Measurements from ENCODE around the gene A2M.

The A2M gene

DNA sequence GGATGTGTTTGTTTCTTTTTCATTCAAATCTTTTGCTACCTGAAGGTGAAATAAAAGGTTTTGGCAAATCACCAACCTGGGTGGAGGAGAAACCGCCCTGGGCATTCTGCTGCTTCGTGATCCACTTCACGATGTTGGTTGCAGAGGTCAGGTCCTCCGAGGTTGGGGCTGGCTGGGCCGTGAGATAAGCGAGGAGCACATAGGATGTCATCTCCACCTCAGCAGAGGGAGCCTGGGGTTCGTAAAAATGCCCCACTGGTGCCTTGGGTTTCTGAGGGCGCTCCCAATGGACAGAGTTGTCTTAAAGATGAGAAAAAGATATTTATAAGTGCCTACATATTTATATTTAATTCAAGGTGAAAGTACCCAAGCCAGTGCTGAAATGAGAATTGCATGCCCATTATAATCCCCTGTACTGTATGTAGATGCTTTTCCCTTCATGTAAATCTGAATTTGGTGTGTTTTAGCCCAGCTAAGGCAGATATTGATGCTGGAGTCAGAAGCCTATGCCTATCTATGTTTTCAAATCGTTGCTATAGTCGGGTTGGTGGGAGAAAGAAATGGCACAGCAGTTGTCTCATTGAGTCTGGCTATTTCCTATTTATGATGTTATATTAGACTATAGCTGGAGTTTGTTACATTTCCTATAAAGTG is 41.1 kb downstream of the A2M start:
- TF ChIP-seq, protein P1, sequence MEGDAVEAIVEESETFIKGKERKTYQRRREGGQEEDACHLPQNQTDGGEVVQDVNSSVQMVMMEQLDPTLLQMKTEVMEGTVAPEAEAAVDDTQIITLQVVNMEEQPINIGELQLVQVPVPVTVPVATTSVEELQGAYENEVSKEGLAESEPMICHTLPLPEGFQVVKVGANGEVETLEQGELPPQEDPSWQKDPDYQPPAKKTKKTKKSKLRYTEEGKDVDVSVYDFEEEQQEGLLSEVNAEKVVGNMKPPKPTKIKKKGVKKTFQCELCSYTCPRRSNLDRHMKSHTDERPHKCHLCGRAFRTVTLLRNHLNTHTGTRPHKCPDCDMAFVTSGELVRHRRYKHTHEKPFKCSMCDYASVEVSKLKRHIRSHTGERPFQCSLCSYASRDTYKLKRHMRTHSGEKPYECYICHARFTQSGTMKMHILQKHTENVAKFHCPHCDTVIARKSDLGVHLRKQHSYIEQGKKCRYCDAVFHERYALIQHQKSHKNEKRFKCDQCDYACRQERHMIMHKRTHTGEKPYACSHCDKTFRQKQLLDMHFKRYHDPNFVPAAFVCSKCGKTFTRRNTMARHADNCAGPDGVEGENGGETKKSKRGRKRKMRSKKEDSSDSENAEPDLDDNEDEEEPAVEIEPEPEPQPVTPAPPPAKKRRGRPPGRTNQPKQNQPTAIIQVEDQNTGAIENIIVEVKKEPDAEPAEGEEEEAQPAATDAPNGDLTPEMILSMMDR (IDR thresholded peaks at IDR 0.05; ENCODE audit: insufficient read depth, low read depth, low read length, missing control alignments) = no peak
- no peak for DNase-seq (ENCODE audit: low read depth)
- no peak overlapping the region for H3K4me3 ChIP-seq (ENCODE audit: low read depth, low read length)

DNA sequence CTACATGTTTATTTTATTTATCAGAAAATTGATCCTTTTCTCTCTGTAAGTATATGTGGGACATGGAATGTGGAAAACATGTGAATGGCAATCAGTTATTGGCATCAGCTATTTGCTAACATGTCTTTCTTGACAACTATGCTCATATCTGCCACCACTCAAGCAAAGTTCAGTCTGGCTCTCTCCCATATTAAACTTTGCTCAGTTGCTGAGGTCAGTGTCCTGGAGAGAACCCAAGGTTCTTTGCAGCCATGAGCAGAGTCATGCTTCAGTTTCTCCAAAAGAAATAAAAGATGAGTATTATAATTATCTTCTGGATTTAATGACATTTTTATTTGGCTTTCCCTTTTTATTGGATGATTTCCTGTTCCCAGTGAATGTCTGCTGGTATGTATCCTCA is 42.6 kb downstream of the A2M start:
- no peak for DNase-seq (ENCODE audit: low read depth)
- TF ChIP-seq, protein P1 (IDR thresholded peaks at IDR 0.05; ENCODE audit: insufficient read depth, low read depth, low read length, missing control alignments) = no peak
- no peak overlapping the region for H3K4me3 ChIP-seq (ENCODE audit: low read depth, low read length)

DNA sequence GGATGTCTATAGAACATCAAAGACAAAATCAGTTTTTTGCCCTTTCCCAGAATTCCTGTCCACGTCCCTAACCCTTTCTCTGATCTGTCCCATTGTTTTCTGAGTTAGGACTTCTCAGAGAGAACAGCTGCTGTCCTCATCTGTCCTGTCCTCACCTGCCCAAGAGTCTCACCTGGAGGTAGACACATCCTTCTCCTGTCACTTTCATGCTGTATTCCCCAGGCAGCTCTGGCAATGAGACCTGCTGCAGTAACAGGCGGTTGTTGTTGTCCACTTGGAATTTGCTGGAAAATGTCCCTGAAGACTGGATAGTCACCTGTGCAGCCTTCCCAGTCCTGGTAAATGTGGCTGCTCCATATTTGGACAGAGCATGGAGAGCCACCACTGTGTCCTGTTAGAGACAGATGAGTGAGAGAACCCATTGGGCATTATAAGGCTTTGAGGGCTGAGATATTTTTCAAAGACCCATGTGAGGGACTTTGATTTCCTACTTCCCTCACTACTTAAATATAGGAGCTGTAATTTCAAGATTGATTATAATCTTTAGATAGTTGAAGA is 43.2 kb downstream of the A2M start:
- H3K4me3 ChIP-seq (ENCODE audit: low read depth, low read length) = no peak overlapping the region
- TF ChIP-seq, protein P1 (IDR thresholded peaks at IDR 0.05; ENCODE audit: insufficient read depth, low read depth, low read length, missing control alignments) = no peak
- no peak for DNase-seq (ENCODE audit: low read depth)

DNA sequence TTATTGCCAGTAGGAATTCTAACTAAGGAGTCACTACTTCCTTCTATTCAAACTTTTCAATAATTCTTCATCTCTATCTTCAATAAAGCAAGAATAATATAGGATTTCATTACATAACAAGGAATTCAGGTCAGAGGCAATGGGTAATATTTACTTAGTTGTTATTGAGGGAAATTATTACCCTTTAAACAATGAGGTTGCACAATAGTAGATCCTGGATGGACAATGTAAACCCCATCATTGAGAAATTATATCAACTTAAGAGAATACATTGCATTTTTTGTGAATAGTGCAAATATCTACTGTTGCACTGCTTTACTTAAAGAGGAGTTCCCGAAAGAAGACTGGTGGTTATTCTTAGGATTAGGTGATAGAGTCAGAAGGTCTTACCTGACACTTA is 43.8 kb downstream of the A2M start:
- TF ChIP-seq, protein P1 (IDR thresholded peaks at IDR 0.05; ENCODE audit: insufficient read depth, low read depth, low read length, missing control alignments) = no peak
- DNase-seq (ENCODE audit: low read depth) = no peak
- no peak overlapping the region for H3K4me3 ChIP-seq (ENCODE audit: low read depth, low read length)

DNA sequence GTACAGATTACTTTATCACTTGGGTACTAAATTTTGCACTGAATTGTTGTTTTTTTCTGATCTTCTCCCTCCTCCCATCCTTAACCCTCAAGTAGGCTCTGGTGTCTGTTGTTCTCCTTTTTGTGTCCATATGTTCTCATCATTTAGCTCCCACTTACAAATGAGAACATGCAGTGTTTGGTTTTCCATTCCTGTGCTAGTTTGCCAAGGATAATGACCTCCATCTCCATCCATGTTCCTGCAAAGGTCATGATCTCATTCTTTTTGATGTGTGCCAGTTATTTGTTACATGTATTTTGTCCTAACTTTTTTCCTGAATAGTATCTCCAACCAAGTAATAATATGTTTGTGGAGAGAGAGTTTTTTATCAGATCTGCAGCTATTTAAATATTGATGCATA is 44.2 kb downstream of the A2M start:
- H3K4me3 ChIP-seq (ENCODE audit: low read depth, low read length) = no peak overlapping the region
- TF ChIP-seq, protein P1 (IDR thresholded peaks at IDR 0.05; ENCODE audit: insufficient read depth, low read depth, low read length, missing control alignments) = no peak
- DNase-seq (ENCODE audit: low read depth) = no peak

DNA sequence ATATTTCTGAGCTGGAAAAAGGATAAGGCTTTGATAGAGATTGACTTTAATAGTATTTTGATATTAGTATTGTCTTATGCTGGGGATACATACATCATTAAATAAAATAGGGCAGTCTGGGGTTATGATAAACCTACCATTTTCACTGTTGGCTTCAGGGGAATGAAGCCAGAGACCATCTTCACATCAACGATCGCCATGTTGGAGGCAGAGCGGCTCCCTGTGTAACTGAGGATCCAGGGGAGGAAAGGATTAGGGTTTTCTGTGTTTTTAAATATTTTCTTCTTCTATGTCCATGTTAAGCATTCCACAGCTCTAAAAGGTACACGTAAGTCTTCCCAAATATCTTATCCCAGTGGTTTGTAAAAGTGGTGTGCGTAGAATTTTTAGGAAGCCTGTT is 45.4 kb downstream of the A2M start:
- DNase-seq (ENCODE audit: low read depth) = no peak
- H3K4me3 ChIP-seq (ENCODE audit: low read depth, low read length) = no peak overlapping the region
- TF ChIP-seq, protein P1 (IDR thresholded peaks at IDR 0.05; ENCODE audit: insufficient read depth, low read depth, low read length, missing control alignments) = no peak

DNA sequence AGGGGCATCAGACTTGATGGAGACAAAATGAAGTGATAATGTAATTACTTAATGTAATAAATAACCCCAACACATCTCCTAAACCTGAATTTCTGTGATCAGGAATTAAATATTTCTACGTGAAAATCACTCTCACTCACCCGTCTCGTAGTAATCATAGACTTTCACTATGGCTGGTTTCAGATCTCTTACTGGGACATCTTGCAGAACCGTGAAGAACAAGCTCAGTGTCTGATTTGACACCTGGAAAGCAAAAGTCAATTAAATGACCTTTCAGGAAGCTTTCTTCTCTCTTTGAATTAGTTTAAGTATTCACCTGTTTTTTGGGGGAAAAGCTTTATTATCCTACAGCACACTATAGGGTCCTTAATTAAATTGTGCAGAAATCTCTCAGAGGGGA is 47.1 kb downstream of the A2M start:
- TF ChIP-seq, protein P1 (IDR thresholded peaks at IDR 0.05; ENCODE audit: insufficient read depth, low read depth, low read length, missing control alignments) = no peak
- H3K4me3 ChIP-seq (ENCODE audit: low read depth, low read length) = no peak overlapping the region
- no peak for DNase-seq (ENCODE audit: low read depth)
